Left ventricle myocardium superior (tissue), 1 donor: ENCODE measurements around the gene AKTIP. TPM values are rescaled to one million over a fixed set of nuclear protein-coding genes. Genes with fewer than 3 reads are reported as not detected.
"Not testable (repeated sequence)": the region's sequence is repeated elsewhere in the genome, so short reads cannot be mapped to it uniquely, and the experiment has no call there.

Source experiments
- ATAC-seq: fragments of 200-7000 bp; cut with Tn5 transposase; one replicate; pipeline ENCODE4 v1.9.1; 2020; ENCODE audit warnings: mild to moderate bottlenecking, moderate library complexity
- DNase-seq: peaks from one replicate; pipeline ENCODE4 v3.0.0-alpha.2; 2020
- intact Hi-C: fragments of 100-400 bp; cut with micrococcal nuclease; formaldehyde crosslinking; loops from one replicate; pipeline ENCODE4 v1.11.0; 2022
- total RNA-seq: library from RNA; stranded (reverse); fragmentation: NEBNext Ultra II Directional; extraction: Animal tissue kit (Norgen Biotek cat#: 25700); gene quantifications from one replicate; pipeline ENCODE4 v1.2.1, GENCODE V29; 2021
- donor health status: DM: no; HTN: yes; CAD: no; lungs with severe emphysema.

AKTIP gene
- total RNA-seq, 1 donor from 2014 or later, result 89.9 TPM

DNA sequence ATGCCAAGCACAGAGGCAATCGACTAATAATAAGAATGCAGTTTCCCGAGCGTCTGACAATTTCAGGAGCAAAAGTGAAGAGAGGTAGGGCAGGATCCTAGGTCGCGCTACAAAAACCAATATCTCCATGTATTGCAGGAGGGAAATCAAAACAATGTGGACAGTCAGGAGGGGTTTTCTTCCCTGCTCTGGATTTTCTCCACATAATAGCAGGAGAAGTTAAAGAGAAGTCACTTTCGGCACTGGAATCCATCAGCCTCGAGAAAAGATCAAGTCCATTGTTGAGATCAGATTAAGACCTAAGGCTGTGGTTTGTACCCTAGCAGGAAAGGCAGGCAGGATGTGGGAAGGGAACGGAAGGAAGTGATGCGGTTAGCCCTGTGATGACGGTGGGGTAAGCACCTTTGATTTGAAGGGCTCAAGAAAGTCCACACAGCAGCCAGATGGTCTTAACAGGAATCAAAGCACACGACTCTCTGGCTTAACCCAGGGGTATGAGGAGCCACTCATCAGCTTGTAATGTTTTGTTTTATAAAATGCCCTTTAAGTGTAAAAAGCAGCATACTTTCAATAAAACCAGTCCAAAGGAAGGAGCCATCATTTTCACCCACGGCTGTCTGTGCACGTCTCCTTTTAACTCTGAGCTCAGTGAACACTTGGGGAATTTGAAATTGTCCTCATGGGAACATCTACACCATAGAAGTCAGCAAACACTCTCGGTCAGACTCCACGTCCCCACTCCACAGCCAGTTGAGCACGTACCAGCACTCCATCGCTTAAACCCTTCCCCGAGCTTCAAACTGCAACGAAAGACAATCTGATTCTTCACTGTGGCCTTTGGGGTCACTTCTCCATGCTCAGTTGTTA, 15.8 kb upstream of the AKTIP start:
- no peak for DNase-seq
- intact Hi-C loops, result no loop called here
- ATAC-seq, result peak; percentile 81

DNA sequence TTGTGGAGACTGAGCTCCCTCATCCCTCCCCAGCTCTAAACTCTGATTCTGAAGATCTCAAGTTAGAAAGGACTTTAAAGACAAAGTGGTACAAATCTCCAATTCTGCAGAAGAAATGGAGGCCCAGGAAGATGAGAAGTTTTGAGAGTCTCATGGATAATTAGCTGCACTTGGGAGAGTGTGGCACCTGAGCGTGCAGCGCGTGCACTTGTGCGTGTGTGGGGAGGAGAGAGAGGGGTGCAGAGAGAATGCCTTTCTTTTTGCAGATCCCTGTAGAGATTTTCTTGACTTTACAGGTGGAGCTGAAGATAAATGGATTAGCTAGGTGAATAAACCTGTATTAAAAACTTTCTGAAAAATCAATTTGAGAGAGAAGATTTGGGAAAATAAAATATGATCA, 14.8 kb upstream of the AKTIP start:
- ATAC-seq (no peak), DNase-seq (no peak)
- intact Hi-C loops, result no loop called here

DNA sequence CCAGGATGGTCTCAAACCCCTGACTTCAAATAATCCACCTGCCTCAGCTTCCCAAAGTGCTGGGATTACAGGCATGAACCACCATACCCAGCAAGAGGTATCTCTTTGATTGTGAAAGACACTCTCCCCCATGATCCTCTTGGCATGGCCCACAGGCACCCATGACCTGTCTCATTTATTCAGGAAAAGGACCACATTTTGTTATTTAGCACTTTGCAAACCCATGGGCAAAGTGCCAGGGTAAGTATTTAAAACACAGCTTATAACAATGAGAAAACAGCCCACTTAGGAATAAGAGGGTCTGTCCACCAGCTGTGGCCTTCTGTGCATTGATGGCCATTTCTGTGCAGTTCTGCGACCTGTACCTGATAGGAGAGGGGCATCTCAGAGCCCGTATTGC, 12.8 kb upstream of the AKTIP start:
- no peak for DNase-seq
- intact Hi-C loops, result no loop called here
- ATAC-seq, result no peak

DNA sequence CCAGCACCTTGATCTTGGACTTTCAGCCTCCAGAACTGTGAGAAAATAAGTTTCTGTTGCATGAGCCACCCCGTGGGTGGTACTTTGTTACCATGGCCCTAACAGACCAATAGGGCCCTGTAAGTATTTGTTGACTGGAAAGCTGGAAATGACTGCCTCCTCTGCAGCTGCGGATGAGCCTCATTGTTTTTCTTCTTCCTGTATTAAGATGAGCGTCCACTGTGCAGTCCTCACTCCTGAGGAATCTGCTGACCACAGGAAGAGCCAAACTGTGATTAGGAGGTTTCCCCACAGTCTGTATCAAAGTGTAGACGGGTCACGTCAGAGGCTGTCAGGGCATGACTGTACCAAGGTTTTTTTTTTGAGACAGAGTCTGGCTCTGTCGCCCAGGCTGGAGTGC, 12.2 kb upstream of the AKTIP start:
- DNase-seq (no peak), ATAC-seq (peak; percentile 31)
- intact Hi-C loops, result no loop called here

DNA sequence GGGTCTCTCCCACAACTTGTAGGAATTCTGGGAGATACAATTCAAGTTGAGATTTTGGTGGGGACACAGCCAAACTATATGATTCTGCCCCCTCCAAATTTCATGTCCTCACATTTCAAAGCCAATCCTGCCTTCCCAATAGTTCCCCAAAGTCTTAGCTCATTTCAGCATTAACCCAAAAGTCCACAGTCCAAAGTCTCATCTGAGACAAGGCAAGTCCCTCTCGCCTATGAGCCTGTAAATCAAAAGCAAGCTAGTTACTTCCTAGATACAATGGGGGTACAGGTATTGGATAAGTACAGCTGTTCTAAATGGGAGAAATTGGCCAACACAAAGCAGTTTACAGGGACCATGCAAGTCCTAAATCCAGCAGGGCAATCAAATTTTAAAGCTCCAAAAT, 9.8 kb upstream of the AKTIP start:
- intact Hi-C loops, ATAC-seq, DNase-seq: not testable (repeated sequence)

DNA sequence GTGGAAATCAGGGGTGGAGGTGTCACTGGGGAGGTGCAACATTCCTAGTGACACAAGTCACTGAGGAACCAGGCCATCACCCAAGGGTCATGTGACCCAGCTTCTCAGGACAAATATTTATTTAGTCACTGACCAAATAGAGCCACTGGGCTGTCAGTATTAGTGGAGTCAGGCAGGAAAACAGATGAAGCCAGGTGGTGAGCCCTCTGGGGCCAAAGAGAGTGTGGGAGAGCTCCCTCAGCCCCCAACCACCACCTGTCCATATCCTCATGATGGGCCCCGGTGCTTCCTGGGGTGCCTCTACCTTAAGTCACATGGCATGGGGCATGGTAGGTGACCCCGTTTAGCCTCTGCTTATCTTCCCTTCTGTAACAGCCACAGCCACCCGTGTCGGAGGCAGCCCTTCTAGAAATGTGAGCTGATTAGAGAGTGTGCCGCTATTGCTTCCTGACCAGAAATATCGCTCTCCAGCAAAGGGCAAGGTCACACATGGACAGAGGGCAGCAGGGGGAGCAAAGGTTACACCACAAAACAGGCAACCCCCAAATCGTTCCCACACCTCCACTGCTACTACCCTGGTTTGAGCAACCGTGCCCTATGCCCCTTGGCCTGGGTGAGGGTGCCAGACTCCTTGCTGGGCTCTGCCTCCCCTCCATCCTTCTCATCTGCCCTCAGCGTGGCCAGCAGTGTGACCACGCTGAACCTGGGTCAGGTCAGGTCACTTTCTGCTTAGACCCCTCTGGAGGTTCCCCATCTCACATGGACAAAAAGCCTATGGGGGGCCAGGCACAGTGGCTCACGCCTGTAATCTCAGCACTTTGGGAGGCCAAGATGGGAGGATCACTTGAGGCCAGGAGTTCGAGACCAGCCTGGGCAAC, 8.6 kb upstream of the AKTIP start:
- DNase-seq, result no peak
- intact Hi-C loops, result no loop called here
- peak; percentile 27 for ATAC-seq

DNA sequence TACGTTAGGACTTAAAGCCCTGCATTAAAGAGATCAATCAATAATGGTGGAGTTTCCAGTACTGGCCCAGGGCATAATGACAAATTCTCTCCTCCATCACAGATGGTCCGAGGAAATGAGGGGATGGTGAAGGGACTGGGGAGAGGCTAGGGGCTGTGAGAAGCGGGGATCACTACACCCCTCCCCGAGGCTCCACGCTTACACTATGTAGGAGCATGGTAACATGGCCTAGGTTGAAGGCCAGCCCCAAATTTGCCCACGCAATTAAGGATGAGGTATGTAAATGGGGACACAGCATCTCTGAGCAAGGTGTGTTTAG, 8.0 kb upstream of the AKTIP start:
- ATAC-seq (peak; percentile 5), DNase-seq (no peak)
- intact Hi-C loops, result no loop called here

DNA sequence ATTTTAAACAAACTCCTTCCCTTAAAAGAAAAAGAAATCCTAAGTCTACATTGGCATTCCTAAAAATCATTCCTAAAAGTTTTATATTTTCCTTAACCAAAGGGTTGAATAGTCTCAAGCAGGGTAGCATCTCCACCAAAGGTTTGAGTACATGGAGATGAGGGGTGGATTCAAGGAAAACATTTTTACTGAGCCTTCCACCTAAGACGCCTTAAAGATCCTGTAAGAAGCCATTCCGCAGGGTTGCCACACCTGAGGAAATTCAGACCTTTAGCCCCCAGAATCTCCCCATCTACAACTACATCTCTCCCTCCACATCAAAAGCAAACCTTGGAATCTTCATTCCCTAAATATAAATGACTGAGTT, 7.7 kb upstream of the AKTIP start:
- ATAC-seq, result no peak
- no peak for DNase-seq
- intact Hi-C loops, result no loop called here

DNA sequence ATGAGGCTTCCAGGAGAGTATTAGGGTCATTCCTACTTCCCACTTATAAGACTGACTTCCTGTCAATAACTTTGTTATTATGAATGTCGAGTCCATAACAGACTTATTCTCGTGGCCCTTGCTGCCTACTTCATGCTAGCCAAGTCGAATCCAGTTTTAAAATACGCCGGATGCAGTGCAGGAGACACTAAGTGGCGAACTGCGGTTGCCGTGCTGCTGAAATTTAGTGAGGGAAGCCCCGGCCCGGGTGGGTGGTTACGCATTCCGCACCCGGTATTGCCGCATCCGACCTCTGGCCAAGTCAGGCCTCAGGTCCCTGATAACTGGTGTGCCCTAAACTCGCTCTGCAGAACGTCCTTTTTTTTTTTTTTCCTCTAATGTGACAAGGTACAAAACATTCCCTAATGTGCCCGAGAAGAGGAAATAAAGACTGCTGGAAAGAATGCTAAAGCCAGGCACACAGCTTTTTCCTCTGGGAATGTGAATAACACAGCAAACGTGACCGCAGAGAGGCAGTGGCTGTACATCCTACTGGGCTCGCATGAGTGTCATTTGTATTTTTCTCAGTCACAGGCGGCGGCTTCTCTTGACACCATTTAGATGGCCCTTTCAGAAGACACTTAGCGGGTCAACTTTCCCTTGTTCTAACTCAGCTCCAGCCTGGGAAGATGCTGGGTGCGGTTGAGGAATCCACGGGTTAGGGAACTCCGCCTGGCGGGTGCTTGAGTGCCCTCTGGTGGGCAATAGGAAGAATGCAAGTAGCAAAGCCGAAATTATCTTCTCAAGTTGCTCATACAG, 7.1 kb upstream of the AKTIP start:
- peak; percentile 81 for ATAC-seq
- DNase-seq, result peak; percentile 75
- intact Hi-C loops, result no loop called here

DNA sequence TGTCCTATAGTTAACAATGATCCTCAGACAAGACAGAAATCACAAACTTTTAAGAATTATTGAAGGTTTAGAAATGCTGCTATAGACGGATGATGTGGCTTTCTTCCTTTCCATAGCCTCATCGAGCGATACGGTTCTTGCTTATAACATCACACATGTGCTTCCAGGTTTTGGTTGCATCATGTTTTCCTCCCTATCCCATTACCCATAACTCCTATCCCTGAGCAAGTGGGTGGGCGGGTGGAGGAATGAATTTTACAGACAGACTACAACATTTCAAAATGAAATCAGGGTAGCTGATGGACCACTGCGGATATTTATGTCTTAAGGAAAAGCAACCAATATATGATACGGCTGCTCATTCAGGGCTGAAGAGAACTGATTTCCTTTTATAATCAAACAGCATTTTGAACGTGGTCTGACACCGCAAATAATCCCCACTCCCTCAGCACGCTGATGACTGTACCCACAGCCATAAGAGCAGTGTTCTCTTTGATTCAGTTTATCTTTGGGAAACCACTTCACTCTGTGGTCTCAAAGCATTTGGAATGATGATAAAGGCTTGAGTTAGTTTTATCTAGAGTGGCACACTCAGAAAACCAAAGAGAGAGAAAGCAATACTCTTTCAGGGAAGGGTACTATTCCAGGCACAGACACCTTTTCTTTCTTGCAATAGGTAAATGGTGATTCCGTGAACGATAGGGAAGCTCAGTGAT, 4.6 kb upstream of the AKTIP start:
- intact Hi-C loops, result no loop called here
- DNase-seq (no peak), ATAC-seq (no peak)

DNA sequence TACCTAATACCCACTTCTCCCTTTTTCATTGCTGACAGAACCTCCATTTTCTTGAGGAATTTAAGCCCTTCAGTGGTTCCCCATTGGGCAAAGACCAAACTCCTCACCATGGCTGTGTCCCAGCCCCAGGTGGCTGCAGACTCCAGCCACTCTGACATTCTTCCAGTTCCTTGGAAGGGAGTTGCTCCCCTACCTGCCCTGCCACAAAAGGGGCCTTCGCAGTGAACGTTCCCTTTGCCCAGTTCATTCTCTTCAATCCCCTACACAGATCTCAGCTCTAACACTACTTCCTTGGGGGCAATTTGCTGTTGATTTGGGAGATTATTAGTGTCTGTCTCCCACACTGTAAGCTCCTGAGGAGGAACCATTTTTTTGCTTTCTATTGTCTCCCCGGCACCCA, 3.2 kb upstream of the AKTIP start:
- ATAC-seq (no peak), DNase-seq (no peak)
- intact Hi-C loops, result no loop called here

DNA sequence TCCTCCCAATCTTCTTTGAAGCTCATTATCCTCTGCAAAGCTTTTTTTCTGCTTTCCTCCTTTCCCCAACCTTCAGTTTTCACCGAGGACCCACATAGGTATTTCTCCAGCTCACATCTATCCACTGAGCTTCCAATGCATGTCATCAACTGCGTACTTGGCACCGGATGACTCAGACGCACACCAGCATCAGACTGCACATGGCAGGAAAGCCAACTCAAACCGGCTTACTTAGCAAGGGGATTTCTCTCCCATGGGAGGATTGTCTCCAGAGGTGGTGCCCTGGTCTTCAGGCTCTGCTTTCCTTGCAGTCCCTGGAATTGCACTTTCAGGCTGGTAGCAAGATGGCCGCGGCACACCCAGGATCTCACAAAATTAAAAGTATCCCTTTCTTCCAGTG, 1.7 kb upstream of the AKTIP start:
- DNase-seq, result no peak
- intact Hi-C loops, result no loop called here
- ATAC-seq, result no peak

DNA sequence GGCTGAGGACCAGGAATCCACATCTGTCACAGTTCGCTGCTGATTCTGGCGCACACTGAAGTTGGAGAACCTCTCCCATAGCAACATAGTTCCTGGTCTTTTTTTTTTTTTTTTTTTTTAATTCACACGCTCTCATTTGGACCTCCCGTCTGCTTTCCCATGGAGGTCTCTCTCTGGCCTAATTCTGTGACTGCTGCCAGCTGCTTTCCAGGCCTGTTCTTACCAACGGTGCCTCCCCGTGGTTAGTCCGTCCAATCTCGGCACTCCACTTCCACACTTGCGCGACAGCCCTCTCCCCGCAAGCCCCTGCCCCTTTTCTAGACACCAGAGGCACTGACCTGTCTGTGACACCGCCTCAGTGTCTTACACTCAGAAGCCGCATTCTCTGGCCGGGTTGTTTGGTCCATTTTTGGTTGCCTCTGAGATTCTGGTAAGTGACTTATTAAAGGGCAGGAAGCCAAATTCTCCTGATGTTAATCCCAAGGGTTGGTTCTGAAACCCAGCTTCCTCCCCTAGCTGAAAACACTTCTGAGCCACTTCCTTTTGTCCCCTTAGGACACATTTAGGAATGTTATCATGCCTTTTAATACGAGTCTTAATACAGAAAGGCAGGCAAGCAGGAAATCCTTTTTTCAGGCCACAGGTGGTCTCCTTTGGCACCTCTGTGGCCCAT, 1.1 kb upstream of the AKTIP start:
- ATAC-seq, result peak; percentile 3
- intact Hi-C loops, result no loop called here
- DNase-seq, result peak; percentile 65

DNA sequence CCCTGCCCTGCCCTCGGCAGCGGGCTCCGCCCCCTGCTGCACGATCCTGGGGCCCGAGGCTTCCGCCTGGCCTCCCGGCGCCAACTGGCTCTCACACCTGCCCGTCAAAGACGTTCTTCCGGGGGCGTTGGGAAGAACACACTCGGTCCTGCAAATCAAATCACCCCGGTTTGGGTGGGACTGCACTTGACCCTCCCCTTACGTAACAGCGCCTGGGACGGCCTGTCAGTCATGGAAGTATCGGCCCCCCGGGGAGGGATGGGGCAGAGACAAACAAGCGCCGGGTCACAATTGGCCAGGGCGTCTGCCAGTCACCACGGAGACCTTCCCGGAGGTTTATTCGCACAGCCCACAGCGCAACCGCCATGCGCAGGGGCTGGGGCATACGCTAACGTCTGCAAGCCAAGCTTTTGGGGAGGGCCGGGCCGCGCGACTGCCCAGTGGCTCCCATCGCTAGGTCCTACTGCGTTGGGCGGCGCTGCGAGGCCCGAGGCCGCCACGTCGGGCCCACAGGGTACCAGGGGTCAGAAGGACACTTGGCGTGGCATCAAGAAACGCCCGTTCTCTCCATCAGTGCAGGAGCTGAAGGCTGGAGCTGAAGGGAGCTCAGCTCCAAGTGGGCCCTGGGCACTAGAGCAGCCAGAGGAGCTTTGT, 388 bp upstream of the AKTIP start:
- DNase-seq, result peak; percentile 100
- intact Hi-C loops, result no loop called here
- ATAC-seq, result peak; percentile 90

DNA sequence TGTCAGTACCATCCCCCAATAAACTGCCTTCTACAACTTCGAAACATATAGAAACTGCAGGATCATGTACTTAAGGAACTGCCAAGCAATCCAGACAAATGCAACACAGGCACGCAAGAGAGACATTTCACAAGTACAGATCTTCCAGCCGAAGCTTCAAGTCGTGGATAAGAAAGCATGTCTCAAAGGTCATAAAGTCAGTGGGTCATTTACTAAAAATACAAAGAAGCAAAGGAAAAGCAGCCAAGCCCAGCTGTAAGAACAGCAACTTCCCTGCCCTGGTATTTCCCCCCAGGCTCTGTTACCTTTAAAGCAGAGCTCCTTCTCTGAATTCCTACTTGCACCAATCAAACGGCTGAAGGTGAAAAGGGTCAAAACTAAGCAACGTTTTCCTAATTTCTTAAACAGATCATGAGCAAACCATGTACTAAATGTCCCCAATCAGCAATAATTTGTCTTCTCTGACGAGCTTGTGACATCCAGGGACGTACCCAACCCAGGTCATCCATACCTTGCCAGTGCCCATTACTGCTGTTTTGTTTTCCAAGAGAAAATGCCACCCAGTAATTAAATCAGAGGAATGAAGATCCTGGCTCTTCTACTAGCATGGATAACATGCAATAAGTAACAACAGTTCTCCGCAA, 1.7 kb downstream of the AKTIP start:
- DNase-seq (no peak), ATAC-seq (no peak)
- intact Hi-C loops, result no loop called here

DNA sequence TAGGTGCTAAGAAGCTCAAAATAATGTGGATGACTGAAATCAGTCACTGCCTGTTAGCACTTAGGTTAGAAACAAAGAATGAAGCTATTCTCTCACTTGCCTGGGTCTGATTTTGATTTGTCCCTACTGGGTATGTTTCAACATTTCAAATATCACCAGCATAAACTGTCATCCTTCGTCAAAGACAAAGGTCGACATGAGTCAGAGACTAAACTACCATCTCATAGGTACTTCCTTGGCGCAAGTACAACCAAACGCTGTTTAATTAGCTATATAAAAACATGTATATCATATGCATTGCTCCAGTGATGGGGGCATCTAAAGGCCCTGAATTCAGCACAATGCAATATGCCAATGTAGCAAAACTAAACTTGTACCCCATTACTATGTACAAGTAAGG, 4.0 kb downstream of the AKTIP start:
- ATAC-seq, result no peak
- DNase-seq, result no peak
- intact Hi-C loops, result no loop called here

DNA sequence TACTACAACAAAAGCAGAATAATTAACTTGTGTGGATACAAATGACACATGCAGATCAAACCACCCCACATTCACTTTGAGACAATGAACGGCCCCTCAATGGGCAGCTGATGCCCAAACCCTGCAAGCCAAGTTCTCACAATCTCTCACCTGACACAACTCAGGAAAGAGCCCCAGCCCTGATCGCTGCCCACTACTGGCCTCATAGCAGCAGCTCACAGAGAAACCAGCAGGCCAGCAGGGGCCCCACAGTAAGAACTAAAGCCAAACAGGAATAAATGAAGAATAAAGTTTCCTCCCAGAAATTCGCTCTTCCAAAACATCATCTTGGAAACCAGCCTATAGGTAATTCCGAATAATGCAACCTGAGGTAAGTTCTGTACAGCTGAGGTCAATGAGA, 7.7 kb downstream of the AKTIP start:
- ATAC-seq, result no peak
- intact Hi-C loops, result no loop called here
- DNase-seq, result no peak

DNA sequence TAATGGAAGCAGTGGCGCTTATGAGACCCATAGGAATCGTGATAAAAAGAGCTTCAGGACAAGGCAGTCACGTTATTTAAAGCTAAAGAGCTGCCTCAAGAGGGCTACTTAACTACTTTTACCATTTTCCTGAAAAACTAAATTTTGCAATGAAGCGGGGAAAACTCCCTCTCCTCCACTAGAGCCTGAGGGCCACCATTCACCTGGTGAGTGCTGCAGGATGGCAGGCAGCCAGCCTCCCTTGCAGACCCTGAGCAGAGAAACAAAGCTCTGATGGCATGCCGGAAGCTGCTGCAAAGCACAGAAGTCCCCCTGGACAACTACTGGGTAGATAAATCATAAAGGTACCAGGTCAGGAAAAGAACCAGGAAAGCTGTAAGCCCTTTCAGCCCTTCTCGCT, 8.4 kb downstream of the AKTIP start:
- intact Hi-C loops, result no loop called here
- ATAC-seq, result no peak
- DNase-seq, result no peak
